ENCODE data around the gene ASNSD1. TPM values are rescaled to one million over a fixed set of nuclear protein-coding genes. Genes with fewer than 3 reads are reported as not detected.
A peak's percentile ranks its signal among the peaks of the same experiment; 100 is the strongest.
"Not testable (repeated sequence)": the region's sequence is repeated elsewhere in the genome, so short reads cannot be mapped to it uniquely, and the experiment has no call there.

ASNSD1 gene
- total RNA-seq, 2 experiments from 2014 or later: 36.9 to 39.4 TPM

- ATAC-seq: peak; percentile 58
- peak; percentile 62 for DNase-seq
- H3K36me3 Mint-ChIP-seq (ENCODE audit: low read depth): peaks cover 2% of the 10 kb centered on the region
- H3K4me1 Mint-ChIP-seq (ENCODE audit: low read depth): peaks cover 4% of the 10 kb centered on the region
- H3K9me3 Mint-ChIP-seq (ENCODE audit: insufficient read depth): no peaks in the 10 kb centered on the region
- ChIA-PET CTCF (interaction anchor here (0.5 to 2.0 kb wide), 12 partner anchors 10 to 1473 kb away, joined by 3 to 23 read pairs (median 4); partner anchors contain the start of genes ANKAR, ASNSD1 and OSGEPL1), POLR2A (interaction anchor here (0.5 kb wide), 1 partner anchor 13 kb away, joined by 3 read pairs; no protein-coding TSS in a partner anchor)
- no peak overlapping the region for H3K4me3 Mint-ChIP-seq
- no peak overlapping the region for H3K27ac Mint-ChIP-seq
- no peaks in the 10 kb centered on the region for H3K27me3 Mint-ChIP-seq (ENCODE audit: low read depth)
These were observed 37.0 kb downstream of the ASNSD1 start for GRCh38 chr2:189698020-189698887.

- Mint-ChIP-seq H3K4me1 (ENCODE audit: low read depth) (peaks cover 4% of the 10 kb centered on the region), H3K27me3 (ENCODE audit: low read depth) (no peaks in the 10 kb centered on the region), H3K27ac (no peak overlapping the region), H3K36me3 (ENCODE audit: low read depth) (peaks cover 2% of the 10 kb centered on the region), H3K9me3 (ENCODE audit: insufficient read depth) (no peaks in the 10 kb centered on the region), H3K4me3 (no peak overlapping the region)
- ATAC-seq: no peak
- POLR2A ChIA-PET: no interaction called here
- CTCF ChIA-PET: interaction anchor here (0.9 to 3.0 kb wide), 3 partner anchors 33 to 41 kb away, joined by 3 to 22 read pairs (median 6); partner anchors contain the start of gene ASNSD1
- no peak for DNase-seq
These were observed 39.4 kb downstream of the ASNSD1 start for GRCh38 chr2:189700681-189701080.

DNA sequence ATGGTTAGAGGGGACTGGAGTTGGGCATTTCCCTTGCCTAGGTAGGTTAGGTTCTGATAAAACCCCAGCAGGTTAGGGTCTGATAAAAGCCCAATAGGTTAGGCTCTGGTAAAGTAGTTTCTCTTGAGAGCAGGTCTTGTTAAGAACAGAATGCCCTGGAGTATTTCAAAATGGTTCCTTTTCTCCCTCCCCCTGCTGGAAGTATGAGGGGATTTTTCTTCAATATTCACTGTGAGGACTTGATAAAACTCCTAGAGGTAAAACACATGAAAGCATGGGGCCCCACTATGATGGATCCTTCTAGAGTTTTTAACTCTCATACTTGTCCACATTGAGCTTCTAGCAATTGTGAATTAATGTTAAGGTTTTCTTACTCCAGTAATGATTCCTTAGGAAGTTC, 40.8 kb downstream of the ASNSD1 start:
- Mint-ChIP-seq H3K36me3 (ENCODE audit: low read depth) (no peaks in the 10 kb centered on the region), H3K4me1 (ENCODE audit: low read depth) (peaks cover 4% of the 10 kb centered on the region), H3K27me3 (ENCODE audit: low read depth) (no peaks in the 10 kb centered on the region), H3K4me3 (no peak overlapping the region), H3K9me3 (ENCODE audit: insufficient read depth) (no peaks in the 10 kb centered on the region), H3K27ac (no peak overlapping the region)
- ATAC-seq (no peak), DNase-seq (no peak)
- ChIA-PET CTCF (interaction anchor here (1.1 to 3.0 kb wide), 4 partner anchors 28 to 43 kb away, joined by 4 to 22 read pairs (median 6); partner anchors contain the start of gene ASNSD1), POLR2A (no interaction called here)

GRCh38 chr2:189709501-189710221, 48.4 kb downstream of the ASNSD1 start:
- Mint-ChIP-seq H3K27ac (no peak overlapping the region), H3K36me3 (ENCODE audit: low read depth) (peaks cover 4% of the 10 kb centered on the region), H3K27me3 (ENCODE audit: low read depth) (no peaks in the 10 kb centered on the region), H3K4me3 (no peak overlapping the region), H3K9me3 (ENCODE audit: insufficient read depth) (no peaks in the 10 kb centered on the region), H3K4me1 (ENCODE audit: low read depth) (no peaks in the 10 kb centered on the region)
- DNase-seq: no peak
- POLR2A ChIA-PET: no interaction called here
- no peak for ATAC-seq
- CTCF ChIA-PET: interaction anchor here (1.3 kb wide), 1 partner anchor 50 kb away, joined by 3 read pairs; no protein-coding TSS in a partner anchor

GRCh38 chr2:189717593-189717992, 56.3 kb downstream of the ASNSD1 start:
- POLR2A ChIA-PET; CTCF ChIA-PET; H3K9me3 Mint-ChIP-seq (ENCODE audit: insufficient read depth); H3K4me1 Mint-ChIP-seq (ENCODE audit: low read depth); ATAC-seq; H3K27me3 Mint-ChIP-seq (ENCODE audit: low read depth); DNase-seq; H3K36me3 Mint-ChIP-seq (ENCODE audit: low read depth); H3K4me3 Mint-ChIP-seq; H3K27ac Mint-ChIP-seq: not testable (repeated sequence)

DNA sequence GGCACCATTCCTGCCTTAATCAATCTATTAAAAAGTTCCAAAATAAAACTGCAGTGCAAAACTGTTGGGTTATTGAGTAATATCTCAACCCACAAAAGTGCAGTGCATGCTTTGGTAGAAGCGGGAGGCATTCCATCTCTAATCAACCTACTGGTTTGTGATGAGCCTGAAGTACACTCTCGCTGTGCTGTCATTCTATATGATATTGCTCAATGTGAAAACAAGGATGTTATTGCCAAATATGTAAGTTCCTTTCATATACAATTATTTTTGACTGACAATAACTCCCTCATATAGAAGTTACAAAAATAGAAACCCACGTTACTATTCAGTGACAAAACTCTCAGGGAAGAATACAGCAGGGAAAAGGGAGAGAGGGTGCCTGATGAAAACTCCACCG, 58.3 kb downstream of the ASNSD1 start:
- ATAC-seq (no peak), DNase-seq (no peak)
- POLR2A ChIA-PET: no interaction called here
- Mint-ChIP-seq H3K36me3 (ENCODE audit: low read depth) (no peaks in the 10 kb centered on the region), H3K27me3 (ENCODE audit: low read depth) (no peaks in the 10 kb centered on the region), H3K9me3 (ENCODE audit: insufficient read depth) (no peaks in the 10 kb centered on the region), H3K27ac (no peak overlapping the region), H3K4me1 (ENCODE audit: low read depth) (no peaks in the 10 kb centered on the region), H3K4me3 (no peak overlapping the region)
- CTCF ChIA-PET: no interaction called here

Other genes starting within 250 kb of the ASNSD1 start
- gene WDR75, start 220.0 kb upstream of the ASNSD1 start, total RNA-seq: 10 to 100 TPM; 42.8 to 44.2 TPM
- gene SLC40A1, start 80.7 kb upstream of the ASNSD1 start, total RNA-seq: under 1 TPM; 0.31 to 0.47 TPM
- gene ANKAR, start 13.2 kb downstream of the ASNSD1 start, total RNA-seq: 1 to 10 TPM; 4.8 to 5.2 TPM
- 1 to 10 TPM; 8.0 to 8.5 TPM for gene OSGEPL1, start 101.3 kb downstream of the ASNSD1 start, total RNA-seq
- 10 to 100 TPM; 59.4 to 61.0 TPM for gene ORMDL1, start 122.9 kb downstream of the ASNSD1 start, total RNA-seq
- gene PMS1, start 123.0 kb downstream of the ASNSD1 start, total RNA-seq: 10 to 100 TPM; 33.7 to 41.7 TPM

Measured in activated CD8-positive, alpha-beta T cell treated with anti-CD3 and anti-CD28 coated beads, Interleukin-2, amount 10 ng/mL, durations not matched to agents 7 days and 5 days (primary cell).